Breast epithelium (tissue), 3 donors: Measurements from ENCODE around the gene APBA3.

ENCODE experiments used
- CTCF ChIP-seq, 3 donors: fragments of 450-650 bp; IDR thresholded peaks; one replicate each; pipeline ENCODE4 v1.5.1; 2016 to 2017; ENCODE audit warnings: antibody characterized with exemption in 3 of 3, mild to moderate bottlenecking in 3 of 3, moderate library complexity in 3 of 3
- POLR2A ChIP-seq: fragments of 450-650 bp; IDR thresholded peaks from one replicate; pipeline ENCODE4 v1.6.1; 2016; ENCODE audit warnings: antibody characterized with exemption, mild to moderate bottlenecking, moderate library complexity

GRCh38 chr19:3762130-3762473 lies 610 bp upstream of the APBA3 start:
- TF ChIP-seq CTCF (IDR thresholded peaks at IDR 0.05) (no peak), POLR2A (no peak)
